SK-N-DZ (cell line): ENCODE data around the gene ZIC5.

Experiments
- DNase-seq: peaks from one replicate; pipeline ENCODE4 v3.0.0-alpha.2; 2015; ENCODE audit warnings: low spot score

The ZIC5 gene

DNA sequence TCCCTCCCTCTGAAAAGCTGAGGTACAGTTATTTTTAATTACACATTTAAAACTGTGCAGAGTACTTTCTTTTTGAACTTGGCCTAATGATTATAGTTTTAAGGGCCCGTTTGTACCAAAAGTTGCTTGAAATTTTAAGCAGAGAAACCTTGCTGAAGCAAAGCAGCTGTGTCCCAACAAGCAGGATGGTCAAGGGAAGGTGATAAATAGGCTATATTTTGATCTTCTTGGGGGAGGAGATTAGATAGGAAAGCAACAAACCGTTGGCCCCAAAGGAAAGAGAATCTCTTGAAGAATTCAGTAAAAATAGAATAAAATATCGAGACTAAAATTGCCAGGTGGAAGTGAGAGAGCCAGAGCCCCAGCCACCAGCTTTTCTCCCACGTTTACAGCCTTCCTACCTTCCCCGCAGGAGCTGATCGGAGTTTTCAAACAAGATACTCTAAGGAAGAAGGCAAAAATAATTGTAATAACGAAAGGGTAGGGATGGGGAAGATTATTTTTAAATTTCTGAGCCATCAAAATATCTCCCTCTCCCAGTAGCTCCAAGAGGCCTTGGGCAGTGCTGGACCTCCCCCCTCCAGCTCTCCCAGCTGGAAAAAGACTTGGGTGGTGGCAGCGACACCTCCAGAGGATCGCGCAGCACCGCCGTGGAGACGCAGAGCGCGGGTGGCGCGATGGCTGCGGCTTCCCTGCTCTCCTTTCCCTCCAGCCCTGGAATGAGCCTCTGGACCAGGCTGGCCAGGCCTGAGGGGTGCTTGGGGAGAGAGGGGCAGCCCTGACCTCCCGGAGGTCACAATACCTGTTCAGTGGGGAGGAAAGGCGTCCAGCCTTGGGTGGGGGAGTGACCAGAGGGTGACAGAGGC is 15.8 kb upstream of the ZIC5 start:
- no peak for DNase-seq

DNA sequence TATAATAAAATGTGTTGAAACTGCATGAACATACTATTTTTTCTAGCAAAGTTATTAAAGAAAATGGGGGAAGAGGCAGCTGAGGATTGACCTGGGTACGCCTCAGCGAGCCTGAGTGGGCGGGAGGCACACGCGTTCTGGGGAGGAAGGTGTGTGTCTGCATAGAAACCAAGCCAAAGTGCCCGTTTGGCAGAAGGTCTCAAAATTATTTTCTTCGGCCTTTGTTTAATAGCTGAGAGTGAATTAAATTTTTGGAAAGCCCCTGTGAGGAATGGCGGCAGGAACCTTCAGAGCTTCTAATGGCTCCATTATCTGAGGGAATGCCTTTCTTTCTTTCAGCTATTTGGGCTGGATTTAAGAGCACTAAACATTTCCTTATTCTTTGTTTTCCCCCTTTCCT is 15.2 kb upstream of the ZIC5 start:
- no peak for DNase-seq

DNA sequence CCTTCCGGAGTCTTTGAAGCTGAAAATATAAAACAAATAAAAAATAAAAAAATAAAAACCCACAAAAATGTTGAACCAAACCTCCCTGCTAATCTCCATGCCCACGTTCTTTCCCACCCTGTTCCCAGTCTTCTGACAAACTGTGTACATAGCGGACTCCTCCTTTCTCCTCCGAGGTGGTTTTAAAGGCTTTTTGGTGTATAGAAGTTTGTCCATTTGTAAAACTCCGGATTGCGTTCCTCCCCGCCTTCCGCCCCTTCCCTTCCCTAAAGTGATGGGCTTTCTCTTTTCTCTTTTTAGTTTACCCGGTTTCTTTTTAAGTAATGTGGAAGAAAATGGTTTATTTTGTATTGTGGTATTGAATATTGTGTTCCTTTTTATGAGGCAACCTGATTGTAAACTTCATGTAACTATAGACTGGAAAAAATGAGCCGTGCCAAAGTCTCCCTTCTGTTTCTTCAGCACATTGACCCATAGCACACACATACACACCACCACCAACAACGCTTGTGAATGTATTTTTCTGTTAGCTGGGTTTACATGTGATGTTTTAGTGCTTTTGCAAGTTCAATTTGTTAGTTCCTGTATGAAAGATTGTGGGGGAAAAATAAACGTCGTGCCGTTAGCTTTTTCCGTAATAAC is 14.4 kb upstream of the ZIC5 start:
- no peak for DNase-seq

DNA sequence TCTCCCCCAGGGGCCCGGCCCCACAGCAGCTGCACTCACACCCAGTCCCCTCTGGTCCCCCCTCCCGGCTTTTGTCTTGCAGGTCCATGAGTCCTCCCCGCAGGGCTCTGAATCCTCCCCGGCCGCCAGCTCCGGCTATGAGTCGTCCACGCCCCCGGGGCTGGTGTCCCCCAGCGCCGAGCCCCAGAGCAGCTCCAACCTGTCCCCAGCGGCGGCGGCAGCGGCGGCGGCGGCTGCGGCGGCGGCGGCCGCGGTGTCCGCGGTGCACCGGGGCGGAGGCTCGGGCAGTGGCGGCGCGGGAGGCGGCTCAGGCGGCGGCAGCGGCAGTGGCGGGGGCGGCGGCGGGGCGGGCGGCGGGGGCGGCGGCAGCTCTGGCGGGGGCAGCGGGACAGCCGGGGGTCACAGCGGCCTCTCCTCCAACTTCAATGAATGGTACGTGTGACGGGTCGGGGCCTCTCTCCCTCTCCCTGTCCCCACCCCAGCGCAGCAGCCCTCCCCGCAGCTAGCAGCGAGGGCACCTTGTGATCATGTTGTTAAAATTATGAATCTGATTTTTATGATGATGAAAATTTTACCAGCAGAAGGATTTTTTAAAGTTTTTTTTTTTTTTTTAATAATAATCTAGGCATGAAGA is 13.8 kb upstream of the ZIC5 start:
- no peak for DNase-seq

DNA sequence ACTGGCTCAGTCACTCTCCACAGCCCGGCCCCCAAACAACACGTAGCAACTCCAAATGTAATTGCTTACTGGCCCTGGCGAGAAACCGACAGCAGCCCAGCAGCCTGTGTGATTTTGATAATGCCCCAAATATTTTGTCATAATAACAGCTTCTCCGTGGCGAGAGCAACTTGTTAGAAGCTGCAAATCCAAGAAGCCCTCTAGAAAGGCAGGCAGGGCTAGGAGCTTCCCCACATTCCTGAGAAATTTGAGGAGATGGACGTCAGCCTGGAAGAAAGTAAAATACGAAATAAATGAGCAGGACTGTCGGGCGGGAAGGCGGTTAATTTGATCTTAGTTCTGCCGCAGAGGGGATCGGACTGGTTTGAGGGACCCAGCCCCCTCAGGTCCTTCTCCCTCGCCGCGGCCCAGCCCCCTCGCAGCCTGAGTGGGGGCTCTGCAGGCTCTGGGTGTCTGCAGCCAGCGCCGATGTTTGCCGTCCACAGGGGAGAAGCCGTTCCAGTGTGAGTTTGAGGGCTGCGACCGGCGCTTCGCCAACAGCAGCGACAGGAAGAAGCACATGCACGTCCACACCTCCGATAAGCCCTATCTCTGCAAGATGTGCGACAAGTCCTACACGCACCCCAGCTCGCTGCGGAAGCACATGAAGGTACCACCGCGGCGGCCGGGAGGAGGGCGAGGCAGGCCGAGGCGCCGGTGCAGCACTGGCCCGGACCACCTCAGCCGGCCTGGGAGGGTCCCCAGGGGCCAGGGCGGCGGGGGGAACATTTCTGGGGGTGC is 13.1 kb upstream of the ZIC5 start:
- DNase-seq = no peak

DNA sequence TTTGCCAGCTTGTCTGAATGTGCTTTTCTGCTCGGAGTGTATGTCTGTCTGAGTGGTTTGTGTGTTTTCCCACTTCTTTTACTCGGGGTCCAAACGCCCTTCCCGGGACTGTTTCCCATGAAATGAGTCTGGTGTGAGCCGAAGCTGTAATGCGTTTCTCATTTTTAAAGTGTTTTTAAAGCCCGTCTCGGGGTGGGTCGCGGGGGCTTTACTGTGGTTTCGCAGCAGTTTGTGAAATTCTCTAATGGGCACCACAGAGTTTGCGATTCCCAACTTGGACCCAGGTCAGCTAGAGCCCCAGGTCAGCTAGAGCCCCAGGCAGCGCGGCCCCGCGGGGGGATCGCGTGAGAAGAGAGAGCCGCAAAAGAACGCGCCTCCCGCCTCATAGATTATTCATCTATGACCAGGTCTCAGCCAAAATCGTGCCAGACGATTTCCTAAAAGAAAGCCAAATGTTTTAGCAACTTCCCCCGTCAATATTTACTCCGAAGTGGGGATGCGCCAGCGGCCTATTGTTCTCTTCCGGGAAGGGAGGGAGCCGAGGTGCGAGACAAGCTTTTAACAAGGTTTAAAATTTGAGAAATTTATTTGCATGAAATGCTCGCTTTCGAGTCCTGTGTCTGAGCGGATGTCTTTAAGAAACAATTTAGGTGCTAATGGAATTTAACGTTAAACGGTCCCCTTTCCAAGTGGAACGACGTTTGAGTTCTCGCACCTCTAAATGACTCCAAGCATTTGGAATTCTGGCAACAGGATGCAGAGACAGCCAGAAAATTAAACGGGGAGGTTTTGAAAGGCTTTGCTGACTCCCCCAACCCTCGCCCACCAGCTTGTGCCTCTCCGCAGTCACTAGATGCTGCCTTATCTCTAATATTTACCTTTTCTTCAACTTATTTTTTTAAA is 12.2 kb upstream of the ZIC5 start:
- no peak for DNase-seq

DNA sequence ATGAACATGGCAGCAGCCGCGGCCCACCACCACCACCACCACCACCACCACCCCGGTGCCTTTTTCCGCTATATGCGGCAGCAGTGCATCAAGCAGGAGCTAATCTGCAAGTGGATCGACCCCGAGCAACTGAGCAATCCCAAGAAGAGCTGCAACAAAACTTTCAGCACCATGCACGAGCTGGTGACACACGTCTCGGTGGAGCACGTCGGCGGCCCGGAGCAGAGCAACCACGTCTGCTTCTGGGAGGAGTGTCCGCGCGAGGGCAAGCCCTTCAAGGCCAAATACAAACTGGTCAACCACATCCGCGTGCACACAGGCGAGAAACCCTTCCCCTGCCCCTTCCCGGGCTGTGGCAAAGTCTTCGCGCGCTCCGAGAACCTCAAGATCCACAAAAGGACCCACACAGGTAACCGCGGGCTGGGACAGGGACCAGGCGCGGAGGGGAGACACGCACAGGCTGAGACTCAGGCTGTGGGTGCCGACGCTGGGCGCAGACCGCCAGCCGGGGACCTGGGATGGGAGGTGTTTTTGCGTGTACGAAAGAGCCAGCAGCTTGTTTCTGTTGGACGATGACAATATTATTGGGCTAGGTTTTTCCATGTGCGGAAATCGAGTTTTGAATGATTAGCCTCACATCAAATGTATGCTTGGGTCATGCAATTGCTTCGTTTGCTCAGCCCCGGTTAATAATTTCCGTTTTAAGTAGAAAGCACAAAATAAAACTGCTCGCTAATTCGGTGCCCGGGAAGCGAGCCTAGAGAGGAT is 11.3 kb upstream of the ZIC5 start:
- DNase-seq = no peak

DNA sequence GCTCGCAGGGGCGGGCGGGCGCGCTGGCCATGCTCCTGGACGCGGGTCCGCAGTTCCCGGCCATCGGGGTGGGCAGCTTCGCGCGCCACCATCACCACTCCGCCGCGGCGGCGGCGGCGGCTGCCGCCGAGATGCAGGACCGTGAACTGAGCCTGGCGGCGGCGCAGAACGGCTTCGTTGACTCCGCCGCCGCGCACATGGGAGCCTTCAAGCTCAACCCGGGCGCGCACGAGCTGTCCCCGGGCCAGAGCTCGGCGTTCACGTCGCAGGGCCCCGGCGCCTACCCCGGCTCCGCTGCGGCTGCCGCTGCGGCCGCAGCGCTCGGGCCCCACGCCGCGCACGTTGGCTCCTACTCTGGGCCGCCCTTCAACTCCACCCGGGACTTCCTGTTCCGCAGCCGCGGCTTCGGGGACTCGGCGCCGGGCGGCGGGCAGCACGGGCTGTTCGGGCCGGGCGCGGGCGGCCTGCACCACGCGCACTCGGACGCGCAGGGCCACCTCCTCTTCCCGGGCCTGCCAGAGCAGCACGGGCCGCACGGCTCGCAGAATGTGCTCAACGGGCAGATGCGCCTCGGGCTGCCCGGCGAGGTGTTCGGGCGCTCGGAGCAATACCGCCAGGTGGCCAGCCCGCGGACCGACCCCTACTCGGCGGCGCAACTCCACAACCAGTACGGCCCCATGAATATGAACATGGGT is 10.6 kb upstream of the ZIC5 start:
- no peak for DNase-seq

DNA sequence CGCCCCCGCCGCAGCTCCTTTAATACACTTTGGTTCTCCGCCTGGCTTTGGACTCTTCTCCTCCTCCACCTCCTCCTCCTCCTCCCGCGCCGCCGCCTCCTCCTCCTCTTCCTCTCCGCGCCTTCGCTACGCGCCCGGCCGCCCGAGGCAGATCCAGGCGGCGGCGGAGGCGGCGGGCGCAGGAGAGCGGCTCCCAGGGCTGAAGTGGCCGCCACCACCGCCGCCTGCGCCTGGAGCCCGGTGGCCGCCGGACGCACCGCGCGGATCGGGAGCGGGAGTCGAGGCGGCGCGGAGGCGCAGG is 10.1 kb upstream of the ZIC5 start, which contains the start of gene ZIC2:
ZIC2 (plus strand) TSS at position 50 of the 301 bp plus-strand sequence. CDS start 281 bp downstream, outside the sequence.
- no peak for DNase-seq

DNA sequence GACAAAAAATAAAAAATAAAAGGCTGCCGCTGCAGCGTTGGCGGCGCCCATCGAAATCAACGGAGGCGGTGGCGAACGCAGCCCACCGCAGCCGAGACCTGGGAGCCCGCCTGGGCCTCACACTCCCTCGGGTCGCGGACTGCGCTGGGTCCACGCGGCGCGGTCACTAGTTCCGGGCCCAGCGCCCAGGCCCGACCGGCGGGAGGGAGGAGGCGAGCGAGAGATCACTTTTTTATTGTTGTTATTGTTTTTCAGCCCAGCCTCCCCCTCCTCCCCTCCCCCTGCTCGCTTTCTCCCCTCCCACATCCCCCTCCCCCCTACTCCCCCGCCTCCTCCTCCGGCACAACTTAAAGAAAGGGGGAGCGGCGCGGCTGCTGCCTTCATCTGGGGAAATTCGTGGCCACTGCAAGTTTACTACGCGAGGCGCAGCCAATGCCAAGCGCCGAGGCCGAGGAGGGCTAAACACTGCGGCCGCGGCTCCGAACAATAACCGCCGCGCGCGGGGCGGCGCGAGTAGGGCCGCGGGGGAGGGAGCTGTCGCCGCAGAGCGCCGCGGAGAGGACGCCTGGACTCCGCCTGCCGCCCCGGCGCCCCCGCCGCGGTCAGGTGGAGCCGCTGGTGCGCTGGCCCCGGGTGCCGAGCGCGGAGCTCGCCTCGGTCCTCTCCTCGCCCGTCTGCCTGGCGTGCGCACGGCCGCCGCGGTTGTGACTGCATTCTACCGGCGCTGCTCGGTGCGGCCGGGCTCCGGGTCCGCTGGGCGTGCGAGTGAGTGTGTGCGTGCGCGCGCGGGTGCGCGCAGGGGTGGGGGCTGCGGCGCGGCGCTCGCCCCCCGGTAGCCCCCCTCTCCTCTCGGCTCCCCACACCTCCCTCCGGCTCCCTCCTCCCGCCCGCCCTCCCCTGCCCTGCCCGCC is 9.5 kb upstream of the ZIC5 start:
- DNase-seq = no peak

DNA sequence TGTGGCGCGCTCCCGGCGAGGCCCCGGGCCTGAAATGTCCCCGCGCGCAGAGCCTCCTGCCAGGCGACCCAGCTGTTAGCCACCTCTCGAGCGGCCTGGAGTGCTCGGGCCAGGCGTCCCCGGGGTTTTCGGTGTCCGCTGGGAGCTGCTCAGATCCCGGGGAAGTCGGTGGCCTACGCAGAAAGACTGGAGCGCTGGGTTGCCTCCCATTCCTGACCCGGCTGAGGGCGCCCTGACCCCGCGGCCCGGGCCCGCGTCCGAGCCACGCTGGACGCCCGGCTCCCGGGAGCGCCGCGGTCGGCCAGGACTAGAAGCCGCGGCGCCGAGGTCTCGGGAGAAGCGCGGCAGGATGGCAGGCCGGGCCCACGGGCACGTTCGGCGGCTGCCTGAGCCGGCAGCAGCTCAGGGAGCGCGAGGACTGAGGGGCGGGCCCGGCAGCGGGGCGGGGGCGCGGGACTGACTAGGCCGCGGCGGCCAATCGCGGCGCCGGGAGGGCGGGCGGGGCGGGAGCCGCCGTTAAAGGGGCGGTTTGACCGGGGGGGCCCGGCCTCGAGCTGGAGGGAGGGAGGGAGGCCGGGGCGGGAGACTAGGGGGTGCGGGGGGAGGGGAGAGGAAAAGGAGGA is 8.7 kb upstream of the ZIC5 start:
- peak; percentile 50 for DNase-seq

DNA sequence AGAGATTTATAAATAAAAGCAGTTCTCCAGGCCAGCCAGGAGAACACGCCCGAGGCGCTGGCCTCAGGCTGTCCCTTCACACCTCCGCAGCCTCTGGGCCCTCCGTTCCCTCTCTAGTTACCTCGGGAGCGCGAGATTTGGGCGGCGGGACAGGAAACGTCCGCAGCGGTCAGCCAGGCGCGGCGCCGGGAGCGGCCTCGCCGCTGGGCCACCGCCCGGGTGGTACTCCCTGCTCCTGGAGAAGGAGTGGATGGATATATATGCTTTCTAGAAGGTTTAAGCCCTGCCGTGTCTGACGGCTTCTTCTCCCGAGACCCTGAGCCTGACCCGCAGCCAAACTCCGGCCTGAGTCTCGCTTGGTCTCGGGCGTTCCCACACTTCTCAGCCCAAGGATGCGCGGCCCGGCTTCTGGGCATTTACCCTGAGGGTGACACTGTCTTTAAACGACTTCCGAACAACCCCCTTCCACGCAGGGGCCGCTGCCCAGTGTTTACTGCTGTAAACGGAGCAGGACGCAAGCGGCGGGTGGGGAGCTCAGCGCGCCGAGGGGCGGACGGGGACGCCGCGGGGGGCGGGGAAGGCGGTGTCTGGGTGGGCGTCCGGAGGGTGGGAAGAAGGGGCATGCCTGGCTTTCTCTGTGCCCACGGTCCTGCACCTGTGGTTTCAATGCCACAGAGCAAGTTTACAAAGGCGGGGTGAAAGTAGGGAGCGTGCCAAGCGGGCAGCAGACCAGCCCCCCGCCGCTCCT is 8.1 kb upstream of the ZIC5 start:
- DNase-seq = no peak

DNA sequence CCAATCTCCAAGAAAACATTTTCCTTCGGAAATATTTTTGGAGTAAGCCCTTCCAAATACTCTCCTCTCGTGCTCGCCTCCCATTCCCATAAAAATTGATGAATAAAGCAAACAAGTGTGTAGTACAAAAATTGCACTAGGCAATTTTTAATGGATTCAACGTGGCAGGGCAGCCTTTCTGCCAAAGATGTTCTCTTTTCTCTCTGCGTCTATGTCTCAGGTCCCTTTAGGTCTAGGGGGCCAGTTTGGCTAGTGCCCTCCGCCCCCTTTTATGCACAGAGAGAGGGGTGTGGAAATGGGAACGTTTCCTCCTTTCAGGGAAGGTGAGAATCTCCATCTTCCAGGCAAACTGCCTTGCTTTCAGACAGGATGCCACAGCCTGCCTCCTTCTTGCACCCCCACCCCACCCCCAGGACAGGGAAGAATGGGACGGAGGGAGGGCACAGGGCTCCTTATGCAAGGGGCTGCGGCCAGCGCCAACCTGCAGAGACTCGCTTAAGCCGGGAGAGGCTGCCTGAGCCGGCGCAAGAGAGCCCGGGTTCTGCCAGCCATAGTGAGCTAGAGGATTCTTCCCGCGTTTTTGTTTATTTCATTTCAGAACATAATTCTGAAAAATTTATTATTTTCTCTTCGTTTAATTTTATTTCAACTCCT is 7.4 kb upstream of the ZIC5 start:
- DNase-seq = no peak

DNA sequence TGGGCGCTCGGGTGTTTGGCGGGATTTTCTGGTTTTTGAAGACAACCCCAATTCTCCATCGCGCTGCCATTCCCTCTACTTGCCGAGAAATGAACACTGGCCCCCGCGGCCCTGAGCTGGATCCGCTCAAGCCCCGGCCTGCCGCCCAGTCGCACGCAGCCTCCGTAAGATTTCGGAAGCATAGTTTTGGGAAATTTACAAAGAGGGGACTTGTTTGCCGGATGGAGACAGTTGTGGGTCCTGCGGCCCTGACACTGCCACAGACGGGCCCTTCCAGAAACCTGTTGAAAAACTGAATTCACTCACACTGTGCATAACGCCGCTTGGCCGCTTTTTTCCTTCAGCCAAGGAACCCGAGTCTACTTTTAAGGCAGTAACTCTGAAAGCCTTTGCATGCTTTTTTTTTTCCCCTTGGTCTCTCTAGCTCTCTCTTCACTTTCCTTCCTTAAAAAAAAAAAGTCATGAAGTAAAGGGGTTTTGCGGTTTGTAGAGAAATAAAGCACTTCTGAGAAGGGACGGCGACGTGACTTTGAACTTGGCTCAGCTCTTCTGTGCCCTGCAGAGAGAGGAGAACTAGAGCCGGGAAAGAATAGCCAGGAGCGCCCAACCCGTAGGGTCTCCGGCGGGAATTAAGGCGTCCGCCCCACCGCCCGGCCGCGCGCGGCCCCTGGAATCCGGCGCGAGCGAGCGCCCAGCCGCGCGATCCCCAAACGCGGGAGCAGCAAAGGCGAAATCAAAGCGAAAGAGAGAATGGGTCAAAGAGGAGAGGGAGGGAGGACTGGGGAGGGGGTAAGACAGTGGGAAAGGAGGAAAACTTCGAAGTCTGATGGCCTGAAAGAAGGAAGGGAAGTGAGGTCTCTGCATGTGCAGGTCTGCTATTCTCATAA is 6.6 kb upstream of the ZIC5 start:
- no peak for DNase-seq

DNA sequence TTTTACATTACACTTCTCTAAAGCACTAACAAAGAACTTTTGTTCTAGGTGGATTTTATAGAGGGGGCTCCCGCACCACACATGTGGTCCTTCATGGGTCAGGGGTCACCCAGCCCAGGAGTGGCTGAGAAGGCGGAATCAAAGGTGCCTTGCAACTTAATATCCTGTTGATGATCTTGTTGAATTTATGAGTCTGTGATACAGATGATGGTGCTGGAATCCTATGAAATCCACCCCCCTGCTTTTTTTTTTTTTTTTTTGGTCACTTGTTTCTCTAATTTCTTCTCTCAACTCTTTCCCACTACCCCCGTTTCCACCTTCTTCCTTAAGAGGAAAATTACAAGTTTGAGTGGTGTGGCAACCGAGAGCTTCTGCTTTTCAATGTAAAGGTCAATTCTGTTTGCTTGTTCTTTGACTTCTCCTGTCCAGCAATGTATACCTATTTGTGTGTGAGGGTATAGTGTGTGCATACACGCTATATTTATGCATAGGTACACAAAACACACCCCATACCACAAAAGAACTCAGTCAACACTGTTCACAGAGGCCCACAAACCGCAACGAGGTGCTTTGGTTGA is 5.9 kb upstream of the ZIC5 start:
- no peak for DNase-seq
